Astrocyte (in vitro differentiated cells and primary cell): ENCODE data around the gene RSPH1. TPM values are rescaled to one million over a fixed set of nuclear protein-coding genes. Genes with fewer than 3 reads are reported as not detected.
A peak's percentile ranks its signal among the peaks of the same experiment; 100 is the strongest.

Experiments
- DNase-seq: peaks from one replicate; pipeline ENCODE4 v3.0.0-alpha.2; 2010; ENCODE audit warnings: low read depth
- FAIRE-seq: peaks from 2 replicates; lab custom pipeline; 2011; peaks lifted over from hg19 to GRCh38; lab: Jason Lieb, UNC
- H2AFZ ChIP-seq: 2 replicates; pipeline ENCODE4 v1.6.0; 2012; ENCODE audit warnings: low read depth, low read length, inconsistent platforms
- H3K27ac ChIP-seq: 2 replicates; pipeline ENCODE4 v1.5.1; 2011; ENCODE audit warnings: low read depth, low read length, inconsistent platforms
- H3K27me3 ChIP-seq: 2 replicates; pipeline ENCODE4 v1.6.0; 2011; ENCODE audit warnings: low read length, inconsistent platforms; ENCODE audit not compliant: insufficient read depth
- H3K36me3 ChIP-seq: 2 replicates; pipeline ENCODE4 v1.5.1; 2011; ENCODE audit warnings: low read length, inconsistent platforms; ENCODE audit not compliant: insufficient read depth
- H3K4me1 ChIP-seq: 2 replicates; pipeline ENCODE4 v1.5.1; 2011; ENCODE audit warnings: low read length, inconsistent platforms; ENCODE audit not compliant: insufficient read depth
- H3K4me2 ChIP-seq: 2 replicates; pipeline ENCODE4 v1.6.0; 2012; ENCODE audit warnings: low read length, inconsistent platforms
- H3K4me3 ChIP-seq: 2 replicates; pipeline ENCODE4 v1.5.1; 2011; ENCODE audit warnings: low read depth, mild to moderate bottlenecking, low read length, inconsistent platforms; ENCODE audit not compliant: insufficient read depth
- H3K79me2 ChIP-seq: 2 replicates; pipeline ENCODE4 v1.6.0; 2012; ENCODE audit warnings: mild to moderate bottlenecking, low read length, inconsistent platforms; ENCODE audit not compliant: insufficient read depth
- H3K9ac ChIP-seq: 2 replicates; pipeline ENCODE4 v1.6.0; 2012; ENCODE audit warnings: mild to moderate bottlenecking, low read length, inconsistent platforms
- H3K9me3 ChIP-seq: 2 replicates; pipeline ENCODE4 v1.5.1; 2012; ENCODE audit warnings: low read depth, mild to moderate bottlenecking, low read length, inconsistent platforms; ENCODE audit not compliant: insufficient read depth
- H4K20me1 ChIP-seq: 2 replicates; pipeline ENCODE4 v1.6.0; 2012; ENCODE audit warnings: low read length, inconsistent platforms; ENCODE audit not compliant: insufficient read depth
- H3K27ac Mint-ChIP-seq: one replicate; pipeline ENCODE4 v1.8.0; 2021; ENCODE audit warnings: mild to moderate bottlenecking, mixed read lengths; ENCODE audit not compliant: unreplicated experiment
- H3K27me3 Mint-ChIP-seq: one replicate; pipeline ENCODE4 v1.8.0; 2021; ENCODE audit warnings: low read depth, mixed read lengths; ENCODE audit not compliant: unreplicated experiment
- H3K36me3 Mint-ChIP-seq: one replicate; pipeline ENCODE4 v1.8.0; 2021; ENCODE audit warnings: low read depth, mixed read lengths; ENCODE audit not compliant: unreplicated experiment
- H3K4me1 Mint-ChIP-seq: one replicate; pipeline ENCODE4 v1.8.0; 2021; ENCODE audit warnings: low read depth, mixed read lengths; ENCODE audit not compliant: unreplicated experiment
- H3K4me3 Mint-ChIP-seq: one replicate; pipeline ENCODE4 v1.8.0; 2021; ENCODE audit warnings: mild to moderate bottlenecking, moderate library complexity, mixed read lengths; ENCODE audit not compliant: unreplicated experiment
- H3K9me3 Mint-ChIP-seq: one replicate; pipeline ENCODE4 v1.8.0; 2021; ENCODE audit warnings: mild to moderate bottlenecking, mixed read lengths; ENCODE audit not compliant: unreplicated experiment
- CTCF ChIP-seq: IDR thresholded peaks from 2 replicates; pipeline ENCODE4 v1.5.1; 2011; ENCODE audit warnings: low read depth, mild to moderate bottlenecking, inconsistent platforms, low read length, moderate library complexity; ENCODE audit not compliant: insufficient read depth
- EZH2 ChIP-seq: IDR thresholded peaks from 2 replicates; pipeline ENCODE4 v1.6.1; 2012; ENCODE audit warnings: mild to moderate bottlenecking, low read length, inconsistent platforms; ENCODE audit not compliant: insufficient read depth
- total RNA-seq: library from RNA; stranded (reverse); gene quantifications from 2 replicates; pipeline ENCODE4 v1.2.1, GENCODE V29; 2021

RSPH1 gene
- total RNA-seq, 1 donor from 2014 or later = 0.43 TPM

GRCh38 chr21:42509244-42509643 lies 13.2 kb upstream of the RSPH1 start:
- Histone ChIP-seq H3K9ac (no peak overlapping the region), H3K27ac (no peak overlapping the region), H3K4me2 (peak overlapping the region; percentile 64), H2AFZ (peak overlapping the region; percentile 73), H3K9me3 (no peaks in the 10 kb centered on the region), H3K4me1 (no peaks in the 10 kb centered on the region), H3K79me2 (no peaks in the 10 kb centered on the region), H3K4me3 (no peak overlapping the region), H3K27me3 (peaks cover 4% of the 10 kb centered on the region), H3K36me3 (no peaks in the 10 kb centered on the region), H4K20me1 (no peaks in the 10 kb centered on the region)
- Mint-ChIP-seq H3K9me3 (no peaks in the 10 kb centered on the region), H3K27ac (no peak overlapping the region), H3K4me3 (no peak overlapping the region), H3K27me3 (peaks cover 21% of the 10 kb centered on the region), H3K4me1 (no peaks in the 10 kb centered on the region), H3K36me3 (no peaks in the 10 kb centered on the region)
- no peak for FAIRE-seq
- no peak for DNase-seq
- TF ChIP-seq EZH2 (no peak), CTCF (no peak)

GRCh38 chr21:42508371-42508770 lies 12.3 kb upstream of the RSPH1 start:
- Mint-ChIP-seq H3K27me3 (peaks cover 24% of the 10 kb centered on the region), H3K4me1 (no peaks in the 10 kb centered on the region), H3K9me3 (no peaks in the 10 kb centered on the region), H3K4me3 (no peak overlapping the region), H3K36me3 (no peaks in the 10 kb centered on the region), H3K27ac (no peak overlapping the region)
- Histone ChIP-seq H3K9me3 (no peaks in the 10 kb centered on the region), H3K4me2 (no peak overlapping the region), H3K4me1 (no peaks in the 10 kb centered on the region), H4K20me1 (no peaks in the 10 kb centered on the region), H2AFZ (no peak overlapping the region), H3K9ac (no peak overlapping the region), H3K27ac (no peak overlapping the region), H3K27me3 (peaks cover 4% of the 10 kb centered on the region), H3K79me2 (no peaks in the 10 kb centered on the region), H3K36me3 (no peaks in the 10 kb centered on the region), H3K4me3 (no peak overlapping the region)
- DNase-seq (no peak), FAIRE-seq (no peak)
- TF ChIP-seq CTCF (no peak), EZH2 (no peak)

- Histone ChIP-seq H4K20me1 (no peaks in the 10 kb centered on the region), H3K36me3 (no peaks in the 10 kb centered on the region), H3K27ac (no peak overlapping the region), H3K4me1 (no peaks in the 10 kb centered on the region), H3K9me3 (no peaks in the 10 kb centered on the region), H3K27me3 (peaks cover 4% of the 10 kb centered on the region), H2AFZ (no peak overlapping the region), H3K9ac (no peak overlapping the region), H3K4me3 (no peak overlapping the region), H3K79me2 (no peaks in the 10 kb centered on the region), H3K4me2 (no peak overlapping the region)
- Mint-ChIP-seq H3K27me3 (peaks cover 24% of the 10 kb centered on the region), H3K4me3 (no peak overlapping the region), H3K36me3 (no peaks in the 10 kb centered on the region), H3K27ac (no peak overlapping the region), H3K9me3 (no peaks in the 10 kb centered on the region), H3K4me1 (no peaks in the 10 kb centered on the region)
- no peak for DNase-seq
- TF ChIP-seq CTCF = no peak
- no peak for FAIRE-seq
These were observed 11.4 kb upstream of the RSPH1 start for GRCh38 chr21:42507418-42507817.
